Naive thymus-derived CD8-positive, alpha-beta T cell (primary cell): ENCODE measurements around the gene TANGO2. TPM values are rescaled to one million over a fixed set of nuclear protein-coding genes. Genes with fewer than 3 reads are reported as not detected.
A peak's percentile ranks its signal among the peaks of the same experiment; 100 is the strongest.

Experiments used
- ATAC-seq, 2 donors: fragments of 150-1000 bp; cut with Tn5 transposase in 1 of 2; sonication (Bioruptor Pico), chemical (Tn5 transposase) in 1 of 2; 1 replicate in 1 of 2; 2 replicates in 1 of 2; pipeline ENCODE4 v1.10.0; 2021; ENCODE audit warnings: mild to moderate bottlenecking in 2 of 2, moderate library complexity in 2 of 2
- POLR2A ChIA-PET: fragments of 350-600 bp; sonication (Branson Sonifier 250); formaldehyde crosslinking; loops from one replicate; lab custom pipeline; 2021; ENCODE audit warnings: antibody characterized with exemption; lab: Charles Lee
- DNase-seq, 10 donors: peaks; one replicate each; pipeline versions ENCODE4 v3.0.0 to v3.0.0-alpha.2; 2020 to 2022
- H3K27ac Mint-ChIP-seq, 10 donors: one replicate each; pipeline ENCODE4 v1.8.0; 2020 to 2022; ENCODE audit warnings: mild to moderate bottlenecking in 10 of 10, mixed read lengths in 10 of 10, moderate library complexity in 4 of 10, inconsistent platforms in 1 of 10
- H3K27me3 Mint-ChIP-seq, 5 donors: one replicate each; pipeline ENCODE4 v1.8.0; 2021 to 2022; ENCODE audit warnings: mixed read lengths in 5 of 5
- H3K36me3 Mint-ChIP-seq, 3 donors: one replicate each; pipeline ENCODE4 v1.8.0; 2020 to 2022; ENCODE audit warnings: mixed read lengths in 3 of 3, mild to moderate bottlenecking in 2 of 3, inconsistent platforms in 1 of 3
- H3K4me1 Mint-ChIP-seq, 4 donors: one replicate each; pipeline ENCODE4 v1.8.0; 2021 to 2022; ENCODE audit warnings: mixed read lengths in 4 of 4
- H3K4me3 Mint-ChIP-seq, 10 donors: one replicate each; pipeline ENCODE4 v1.8.0; 2020 to 2022; ENCODE audit warnings: mild to moderate bottlenecking in 10 of 10, mixed read lengths in 10 of 10, moderate library complexity in 6 of 10, inconsistent platforms in 1 of 10
- H3K9me3 Mint-ChIP-seq, 9 donors: one replicate each; pipeline ENCODE4 v1.8.0; 2020 to 2022; ENCODE audit warnings: mixed read lengths in 9 of 9, mild to moderate bottlenecking in 3 of 9, inconsistent platforms in 1 of 9, moderate library complexity in 1 of 9
- polyA plus RNA-seq, 3 donors: library from polyadenylated mRNA; unstranded; fragments of 300-500 nt; fragmentation: Illumina TruSeq; gene quantifications; one replicate each; pipeline ENCODE4 v1.2.3, GENCODE V29; 2021
- total RNA-seq, 8 experiments: library from RNA in 2 of 8; stranded (reverse) in 2 of 8; gene quantifications; one replicate each; pipeline ENCODE4 v1.2.3 and lab custom pipeline; 2021 to 2026

The TANGO2 gene
- total and polyA plus RNA-seq, 5 experiments from 2014 or later: 22.6 to 38.0 (median 36.2) TPM

DNA sequence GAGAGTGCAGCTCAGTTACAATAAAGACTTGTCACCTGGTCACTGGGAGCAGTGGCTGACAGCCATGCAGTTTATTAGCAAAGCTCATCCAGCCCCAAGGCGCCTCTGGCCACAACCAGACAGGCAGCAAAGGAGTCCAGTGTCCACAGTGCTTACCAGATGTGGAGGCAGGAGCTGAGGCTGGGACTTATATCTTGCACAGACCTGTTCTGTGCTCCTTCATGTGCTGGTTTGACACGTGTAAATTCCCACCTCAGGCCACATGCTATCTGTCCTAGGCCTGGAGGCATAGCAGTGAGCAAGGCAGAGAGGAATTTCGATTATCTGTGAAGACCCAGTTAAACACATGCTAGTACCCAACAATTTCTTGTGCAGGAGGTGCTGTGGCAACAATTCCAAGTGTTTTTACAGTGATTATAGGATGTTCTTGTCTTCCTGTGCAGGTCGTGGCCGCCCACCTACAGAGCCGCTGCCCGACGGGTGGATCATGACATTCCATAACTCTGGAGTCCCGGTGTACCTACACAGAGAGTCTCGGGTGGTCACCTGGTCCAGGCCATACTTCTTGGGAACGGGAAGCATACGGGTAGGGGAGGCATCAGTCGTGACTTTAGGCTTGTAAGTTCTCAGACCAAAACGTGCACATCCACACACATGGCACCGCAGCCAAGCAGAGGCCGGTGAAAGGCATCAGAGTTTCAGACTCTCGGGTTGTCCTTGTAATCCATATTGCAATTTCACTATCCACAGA lies 68.5 kb downstream of the TANGO2 start:
- Mint-ChIP-seq H3K4me1 (peaks cover 16 to 75% (median 60%) of the 10 kb centered on the region in 4 donors), H3K36me3 (peaks cover 10 to 89% (median 26%) of the 10 kb centered on the region in 3 donors), H3K4me3 (peak overlapping the region in 2 of 10 donors; percentile 48 to 55), H3K27ac (peak overlapping the region in 8 of 10 donors; percentile 17 to 90 (median 60)), H3K9me3 (no peaks in the 10 kb centered on the region), H3K27me3 (no peaks in the 10 kb centered on the region)
- no peak for ATAC-seq
- no peak for DNase-seq
- POLR2A ChIA-PET: interaction anchor here (0.6 to 1.8 kb wide), 2 partner anchors 8 to 68 kb away, joined by 3 to 5 read pairs; partner anchors contain the start of gene TANGO2

DNA sequence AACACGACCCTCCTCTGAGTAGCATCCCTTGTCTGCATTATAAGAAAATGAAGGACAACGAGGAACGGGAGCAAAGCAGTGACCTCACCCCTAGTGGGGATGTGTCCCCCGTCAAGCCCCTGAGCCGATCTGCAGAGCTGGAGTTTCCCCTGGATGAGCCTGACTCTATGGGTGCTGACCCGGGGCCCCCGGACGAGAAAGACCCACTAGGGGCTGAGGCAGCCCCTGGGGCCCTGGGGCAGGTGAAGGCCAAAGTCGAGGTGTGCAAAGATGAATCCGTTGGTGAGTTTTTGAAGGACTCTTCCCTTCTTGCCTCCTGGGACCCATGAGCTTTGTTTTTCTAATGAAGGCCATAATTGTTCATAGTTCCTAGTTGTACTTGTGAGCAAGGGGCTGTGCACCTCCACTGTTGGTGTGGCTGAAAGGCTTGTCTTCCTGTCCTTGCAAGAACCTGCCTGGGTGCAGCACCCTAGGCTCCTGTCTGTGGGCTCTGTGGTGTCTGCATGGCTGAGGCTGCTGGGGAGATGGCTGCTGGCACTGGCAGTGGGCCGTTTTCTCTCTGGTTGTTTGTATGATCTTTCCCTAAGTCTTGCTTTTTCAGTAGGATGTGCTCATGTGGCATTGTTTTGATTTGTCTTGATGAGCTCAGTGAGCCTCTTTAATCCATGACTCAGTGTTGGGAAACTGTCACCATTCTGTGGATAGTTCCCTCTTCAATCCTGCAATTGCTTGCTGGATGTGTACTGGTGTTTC lies 69.2 kb downstream of the TANGO2 start:
- ATAC-seq (no peak), DNase-seq (no peak)
- Mint-ChIP-seq H3K4me1 (peaks cover 13 to 70% (median 54%) of the 10 kb centered on the region in 4 donors), H3K27ac (peak overlapping the region; percentile 31 to 95 (median 84)), H3K4me3 (peak overlapping the region in 6 of 10 donors; percentile 25 to 60 (median 48)), H3K9me3 (no peaks in the 10 kb centered on the region), H3K36me3 (peaks cover 10 to 91% (median 27%) of the 10 kb centered on the region in 3 donors), H3K27me3 (no peaks in the 10 kb centered on the region)
- POLR2A ChIA-PET: interaction anchor here (0.6 to 2.3 kb wide), 4 partner anchors 9 to 69 kb away, joined by 3 to 10 read pairs (median 4); partner anchors contain the start of genes RANBP1, TANGO2 and TRMT2A

DNA sequence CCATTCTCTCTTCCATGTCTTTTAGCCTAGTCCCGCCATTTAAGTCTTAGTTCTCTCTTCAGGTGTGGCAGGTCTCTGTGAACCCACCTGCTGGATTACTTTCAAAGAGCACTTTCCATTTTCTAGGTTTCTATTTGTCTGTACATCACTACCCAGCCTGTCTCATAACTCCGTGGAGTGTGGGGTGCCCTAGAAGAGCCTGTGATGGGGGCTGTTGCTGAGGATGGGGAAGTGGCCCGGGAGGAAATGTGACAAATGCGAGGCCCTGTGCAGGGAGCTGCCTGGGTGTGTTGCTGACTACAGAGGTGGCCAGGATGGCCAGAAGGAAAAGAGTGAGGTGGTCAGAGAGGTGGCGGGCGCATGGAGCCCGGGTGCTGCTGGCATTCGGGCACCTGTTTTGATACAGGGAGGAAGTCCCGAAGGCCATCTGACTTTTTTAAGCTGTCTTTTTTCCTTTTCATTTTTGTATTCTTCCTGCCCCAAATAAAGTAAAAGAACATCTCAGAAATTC lies 69.9 kb downstream of the TANGO2 start:
- H3K36me3 Mint-ChIP-seq: peaks cover 10 to 92% (median 30%) of the 10 kb centered on the region in 3 donors
- peak overlapping the region in 8 of 10 donors; percentile 12 to 80 (median 52) for H3K4me3 Mint-ChIP-seq
- peak in 1 of 2 donors; percentile 28 for ATAC-seq

DNA sequence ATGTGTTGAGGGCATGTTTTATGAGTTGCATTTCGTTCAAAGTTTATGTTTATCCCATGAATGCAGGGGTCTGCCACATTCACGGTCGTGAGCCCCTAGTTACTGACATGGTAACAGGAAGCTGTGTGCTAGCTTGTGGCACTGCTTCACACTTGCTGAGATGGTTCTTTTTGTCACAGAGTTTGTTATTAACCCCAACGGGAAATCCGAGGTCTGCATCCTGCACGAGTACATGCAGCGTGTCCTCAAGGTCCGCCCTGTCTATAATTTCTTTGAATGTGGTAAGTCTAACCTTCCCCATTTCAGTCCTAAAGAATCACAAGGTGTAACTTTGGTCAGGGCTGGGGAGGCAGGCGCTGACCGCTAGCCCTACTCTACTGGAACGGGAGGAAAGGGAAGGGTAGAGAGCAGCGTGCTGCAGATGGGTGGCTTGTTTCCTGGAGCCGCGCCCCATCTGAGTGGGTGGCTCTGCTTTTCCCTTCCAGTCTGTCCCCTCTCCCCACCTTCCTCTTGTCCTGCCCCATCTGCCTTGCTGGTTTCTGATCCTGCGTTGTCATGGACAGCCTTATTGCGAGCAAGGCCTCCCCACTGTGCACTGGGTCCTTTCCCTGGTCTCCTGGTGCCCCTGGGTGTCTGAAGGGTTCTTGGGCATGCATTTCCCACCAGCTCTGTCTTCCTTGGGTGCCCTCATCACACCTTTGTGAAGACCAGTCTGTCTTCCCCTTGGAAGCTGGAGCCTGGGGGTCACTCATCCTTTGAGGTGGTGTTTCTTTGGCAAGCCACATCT lies 71.0 kb downstream of the TANGO2 start:
- DNase-seq (peak in 3 of 10 donors; percentile 20 to 51 (median 28)), ATAC-seq (peak; percentile 73 to 77)
- H3K4me3 Mint-ChIP-seq: peak overlapping the region; percentile 16 to 80 (median 56)
- POLR2A ChIA-PET: interaction anchor here (0.6 to 2.3 kb wide), 7 partner anchors 9 to 910 kb away, joined by 3 to 10 read pairs (median 3); partner anchors contain the start of genes RANBP1, THAP7 and TRMT2A
- H3K36me3 Mint-ChIP-seq: peaks cover 10 to 92% (median 38%) of the 10 kb centered on the region in 3 donors
- no peaks in the 10 kb centered on the region for H3K9me3 Mint-ChIP-seq
- H3K4me1 Mint-ChIP-seq: peaks cover 9 to 59% (median 45%) of the 10 kb centered on the region in 4 donors
- no peaks in the 10 kb centered on the region for H3K27me3 Mint-ChIP-seq
- peak overlapping the region in 8 of 10 donors; percentile 81 to 95 (median 86) for H3K27ac Mint-ChIP-seq

More for the DNA sequence above, 69.9 kb downstream of the TANGO2 start:
- POLR2A ChIA-PET: interaction anchor here (0.6 to 2.3 kb wide), 4 partner anchors 10 to 70 kb away, joined by 3 to 10 read pairs (median 6); partner anchors contain the start of genes RANBP1, TANGO2 and TRMT2A
- H3K27me3 Mint-ChIP-seq: no peaks in the 10 kb centered on the region
- DNase-seq: no peak
- H3K27ac Mint-ChIP-seq: peak overlapping the region; percentile 31 to 95 (median 84)
- no peaks in the 10 kb centered on the region for H3K9me3 Mint-ChIP-seq
- peaks cover 11 to 70% (median 51%) of the 10 kb centered on the region in 4 donors for H3K4me1 Mint-ChIP-seq

DNA sequence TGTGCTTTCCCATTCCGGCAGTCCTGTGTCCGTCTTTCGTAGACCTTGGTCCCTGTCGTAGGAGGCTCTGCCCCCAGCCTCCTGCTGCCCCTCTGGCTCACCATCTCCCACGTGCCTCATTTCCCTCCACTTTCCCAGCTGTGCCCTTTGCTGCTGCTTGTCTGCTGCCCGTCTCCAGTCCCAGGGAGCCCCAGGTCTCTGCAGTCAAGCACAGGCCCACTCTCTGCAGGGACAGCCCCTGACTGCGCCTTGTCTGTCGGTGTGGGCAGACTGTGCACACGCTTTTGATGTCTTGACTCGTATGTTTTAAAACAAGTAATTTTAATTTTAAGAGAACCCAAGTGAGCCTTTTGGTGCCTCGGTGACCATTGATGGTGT lies 71.6 kb downstream of the TANGO2 start:
- H3K36me3 Mint-ChIP-seq: peaks cover 10 to 92% (median 35%) of the 10 kb centered on the region in 3 donors
- no peaks in the 10 kb centered on the region for H3K9me3 Mint-ChIP-seq
- DNase-seq: no peak
- H3K4me1 Mint-ChIP-seq: peaks cover 5 to 53% (median 42%) of the 10 kb centered on the region in 4 donors
- peak overlapping the region in 9 of 10 donors; percentile 19 to 80 (median 57) for H3K4me3 Mint-ChIP-seq
- H3K27me3 Mint-ChIP-seq: no peaks in the 10 kb centered on the region
- peak in 1 of 2 donors; percentile 25 for ATAC-seq
- POLR2A ChIA-PET: interaction anchor here (0.6 to 2.3 kb wide), 6 partner anchors 8 to 910 kb away, joined by 3 to 10 read pairs (median 3); partner anchors contain the start of genes RANBP1, THAP7 and TRMT2A
- peak overlapping the region in 7 of 10 donors; percentile 63 to 95 (median 83) for H3K27ac Mint-ChIP-seq

DNA sequence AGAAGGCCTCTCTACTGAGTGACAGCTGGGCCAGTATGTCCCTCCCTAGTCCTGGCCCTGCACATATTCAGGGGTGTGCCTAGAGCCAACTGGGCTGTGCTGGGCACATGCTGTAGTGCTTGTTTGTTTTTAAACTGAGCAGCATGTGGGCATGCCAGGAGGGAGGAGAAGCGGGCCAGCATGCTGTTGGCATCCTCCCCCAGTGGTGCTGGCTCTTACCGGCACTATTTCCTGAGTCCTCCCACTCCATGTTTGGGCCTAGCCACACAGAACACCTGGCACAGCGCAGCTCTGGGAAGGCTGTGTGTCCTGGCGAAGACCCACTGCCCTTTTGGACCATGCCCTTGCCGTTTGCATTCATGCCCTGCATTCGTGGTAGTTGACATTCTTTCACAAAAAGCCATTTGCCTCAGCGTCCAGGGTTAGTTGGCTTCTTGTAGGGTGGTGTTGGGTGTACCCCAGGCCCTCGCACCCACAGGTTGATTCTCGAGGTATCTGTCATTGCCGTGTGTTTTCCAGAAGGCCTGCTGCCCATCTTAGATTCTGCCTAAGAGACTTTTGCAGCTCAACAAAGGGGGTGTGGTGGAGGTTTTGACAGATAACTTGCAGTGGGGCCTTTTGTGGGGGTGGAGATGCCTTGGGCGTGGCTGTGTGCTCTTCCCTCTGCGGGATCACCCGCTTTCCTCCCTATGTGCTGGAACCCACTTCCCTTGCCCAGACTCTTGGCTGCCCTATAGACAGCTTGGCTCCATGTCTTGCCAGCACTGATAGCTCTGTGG lies 72.7 kb downstream of the TANGO2 start:
- DNase-seq (no peak), ATAC-seq (no peak)
- POLR2A ChIA-PET: interaction anchor here (0.6 kb wide), 1 partner anchor 21 kb away, joined by 6 read pairs; no protein-coding TSS in a partner anchor
- H3K36me3 Mint-ChIP-seq: peaks cover 10 to 88% (median 35%) of the 10 kb centered on the region in 3 donors
- H3K9me3 Mint-ChIP-seq: no peaks in the 10 kb centered on the region
- peaks cover 5 to 54% (median 43%) of the 10 kb centered on the region in 4 donors for H3K4me1 Mint-ChIP-seq
- H3K27me3 Mint-ChIP-seq: no peaks in the 10 kb centered on the region
- peak overlapping the region in 5 of 10 donors; percentile 29 to 95 (median 77) for H3K27ac Mint-ChIP-seq
- peak overlapping the region in 2 of 10 donors; percentile 55 for H3K4me3 Mint-ChIP-seq

DNA sequence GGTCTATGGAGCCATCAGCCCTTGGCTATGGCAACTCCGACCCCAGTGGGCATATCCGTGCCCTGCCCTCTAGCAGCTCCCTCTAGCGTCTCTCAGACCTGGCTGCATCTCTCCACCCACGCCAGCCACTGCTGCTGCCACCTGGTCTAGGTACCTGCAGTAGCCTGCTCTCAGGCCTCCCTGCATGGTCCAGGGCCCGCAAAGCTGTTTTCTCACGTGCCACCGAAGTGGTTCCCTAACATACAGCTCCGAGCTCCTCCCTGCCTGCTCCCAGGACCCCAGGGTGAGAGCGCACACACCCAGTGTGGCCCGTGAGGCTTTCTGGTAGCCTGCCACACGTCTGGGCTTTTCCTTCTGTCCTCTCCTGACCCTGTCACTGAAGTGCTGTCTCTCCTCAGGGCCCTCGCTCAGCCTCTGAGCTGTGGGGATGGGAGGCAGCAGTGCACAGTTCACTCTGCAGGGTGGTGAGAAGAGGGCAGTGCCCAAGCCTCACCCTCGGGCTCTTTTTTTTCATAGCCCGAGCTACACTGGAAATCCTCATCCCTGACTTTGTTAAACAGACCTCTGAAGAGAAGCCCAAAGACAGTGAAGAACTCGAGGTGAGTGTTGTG lies 73.4 kb downstream of the TANGO2 start:
- peaks cover 10 to 84% (median 36%) of the 10 kb centered on the region in 3 donors for H3K36me3 Mint-ChIP-seq
- peak overlapping the region in 2 of 10 donors; percentile 55 for H3K4me3 Mint-ChIP-seq
- ATAC-seq (no peak), DNase-seq (no peak)
- H3K9me3 Mint-ChIP-seq: no peaks in the 10 kb centered on the region
- peaks cover 5 to 58% (median 45%) of the 10 kb centered on the region in 4 donors for H3K4me1 Mint-ChIP-seq
- POLR2A ChIA-PET: interaction anchor here (0.6 kb wide), 1 partner anchor 22 kb away, joined by 6 read pairs; no protein-coding TSS in a partner anchor
- no peaks in the 10 kb centered on the region for H3K27me3 Mint-ChIP-seq
- peak overlapping the region in 5 of 10 donors; percentile 24 to 70 (median 29) for H3K27ac Mint-ChIP-seq

DNA sequence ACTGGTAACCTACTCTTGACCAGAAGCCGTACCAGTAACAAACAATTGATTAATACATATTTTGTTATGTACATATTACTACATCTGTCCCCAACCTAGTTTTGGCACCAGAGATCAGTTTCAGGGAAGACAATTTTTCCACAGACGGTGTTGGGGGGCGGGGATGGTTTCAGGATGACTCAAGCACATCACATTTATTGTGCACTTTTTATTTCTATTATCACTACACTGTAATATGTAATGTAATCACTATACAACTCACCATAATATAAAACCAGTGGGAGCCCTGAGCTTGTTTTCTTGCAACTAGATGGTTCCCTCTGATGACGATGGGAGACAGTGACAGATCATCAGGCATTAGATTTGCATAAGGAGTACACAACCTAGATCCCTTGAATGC lies 74.6 kb downstream of the TANGO2 start:
- Mint-ChIP-seq H3K4me3 (no peak overlapping the region), H3K27me3 (no peaks in the 10 kb centered on the region), H3K4me1 (peaks cover 9 to 59% (median 50%) of the 10 kb centered on the region in 4 donors)

DNA sequence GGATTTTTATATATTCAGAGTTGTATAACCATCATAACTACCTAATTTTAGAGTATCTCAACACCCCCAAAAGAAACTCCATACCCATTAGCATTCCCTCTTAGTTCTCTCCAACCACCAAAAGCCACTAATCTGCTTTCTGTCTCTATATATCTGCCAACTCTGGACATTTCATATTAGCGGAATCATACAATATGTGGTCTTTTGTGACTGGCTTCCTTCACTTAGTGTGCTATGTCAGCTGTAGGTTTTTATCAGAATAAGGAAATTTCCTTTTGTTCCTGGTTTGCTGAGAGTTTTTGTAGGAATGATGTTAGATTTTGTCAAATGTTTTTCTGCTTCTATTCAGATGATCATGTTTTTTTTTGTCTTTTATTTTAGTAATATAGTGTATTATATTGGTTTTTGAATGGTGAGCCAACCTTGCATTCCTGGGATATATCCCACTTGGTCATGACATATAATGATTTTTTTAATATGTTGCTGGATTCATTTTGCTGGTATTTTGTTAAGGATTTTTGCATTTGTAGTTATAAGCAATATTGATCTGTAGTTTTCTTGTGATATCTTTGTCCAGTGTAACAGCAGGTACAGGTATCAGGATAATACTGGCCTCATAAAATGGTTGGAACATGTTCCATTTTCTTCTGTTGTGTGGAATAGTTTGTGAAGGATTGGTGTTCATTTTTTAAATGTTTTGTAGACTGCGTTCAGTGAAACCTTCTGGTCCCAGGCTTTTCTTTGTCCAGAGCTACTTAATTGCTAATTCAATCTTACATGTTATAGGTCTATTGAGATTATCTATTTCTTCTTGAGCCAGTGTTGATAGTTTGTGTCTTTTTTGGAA lies 75.9 kb downstream of the TANGO2 start:
- H3K27me3 Mint-ChIP-seq: no peaks in the 10 kb centered on the region
- peak overlapping the region in 3 of 10 donors; percentile 61 to 81 (median 77) for H3K27ac Mint-ChIP-seq
- peaks cover 0 to 60% (median 23%) of the 10 kb centered on the region in 3 donors for H3K36me3 Mint-ChIP-seq
- H3K9me3 Mint-ChIP-seq: no peaks in the 10 kb centered on the region
- ATAC-seq (no peak), DNase-seq (no peak)
- POLR2A ChIA-PET: no interaction called here
- peaks cover 14 to 59% (median 50%) of the 10 kb centered on the region in 4 donors for H3K4me1 Mint-ChIP-seq
- H3K4me3 Mint-ChIP-seq: no peak overlapping the region

More for the DNA sequence above, 74.6 kb downstream of the TANGO2 start:
- DNase-seq: no peak
- Mint-ChIP-seq H3K9me3 (no peaks in the 10 kb centered on the region), H3K36me3 (peaks cover 6 to 72% (median 29%) of the 10 kb centered on the region in 3 donors), H3K27ac (peak overlapping the region in 1 of 10 donors; percentile 61)
- POLR2A ChIA-PET: no interaction called here
- ATAC-seq: no peak
